ENCODE measurements around the gene AMOTL2.

AMOTL2 gene

GRCh38 chr3:134351427-134351826 lies 22.8 kb downstream of the AMOTL2 start:
- DNase-seq = peak; percentile 9

- peak; percentile 7 for DNase-seq
Observed at GRCh38 chr3:134350861-134351311, 23.4 kb downstream of the AMOTL2 start.

GRCh38 chr3:134350266-134350665 lies 24.0 kb downstream of the AMOTL2 start:
- DNase-seq = peak; percentile 6

- peak; percentile 84 for DNase-seq
Observed at GRCh38 chr3:134348524-134348923, 25.7 kb downstream of the AMOTL2 start.

GRCh38 chr3:134347551-134347950 lies 26.7 kb downstream of the AMOTL2 start:
- no peak for DNase-seq

- DNase-seq = peak; percentile 6
Observed at GRCh38 chr3:134346744-134347143, 27.5 kb downstream of the AMOTL2 start.

- DNase-seq = no peak
Observed at GRCh38 chr3:134345202-134345601, 29.0 kb downstream of the AMOTL2 start.

- DNase-seq = no peak
Observed at GRCh38 chr3:134344560-134344959, 29.7 kb downstream of the AMOTL2 start.

- no peak for DNase-seq
Observed at GRCh38 chr3:134342259-134342658, 32.0 kb downstream of the AMOTL2 start.

GRCh38 chr3:134341389-134341788 lies 32.9 kb downstream of the AMOTL2 start:
- no peak for DNase-seq

- DNase-seq = no peak
Observed at GRCh38 chr3:134340982-134341365, 33.3 kb downstream of the AMOTL2 start.

GRCh38 chr3:134340362-134340981 lies 33.8 kb downstream of the AMOTL2 start:
- DNase-seq = no peak

GRCh38 chr3:134339913-134340312 lies 34.3 kb downstream of the AMOTL2 start:
- no peak for DNase-seq

- DNase-seq = no peak
Observed at GRCh38 chr3:134339331-134339730, 34.9 kb downstream of the AMOTL2 start.

- DNase-seq = no peak
Observed at GRCh38 chr3:134338516-134339261, 35.6 kb downstream of the AMOTL2 start.

GRCh38 chr3:134338201-134338512 lies 36.1 kb downstream of the AMOTL2 start:
- no peak for DNase-seq

- DNase-seq = no peak
Observed at GRCh38 chr3:134337511-134338200, 36.6 kb downstream of the AMOTL2 start.

- DNase-seq = no peak
Observed at GRCh38 chr3:134337071-134337482, 37.2 kb downstream of the AMOTL2 start.

- DNase-seq = peak; percentile 90
Observed at GRCh38 chr3:134336587-134336986, 37.7 kb downstream of the AMOTL2 start.

GRCh38 chr3:134334901-134335280 lies 39.4 kb downstream of the AMOTL2 start:
- no peak for DNase-seq

GRCh38 chr3:134334231-134334900 lies 39.9 kb downstream of the AMOTL2 start:
- DNase-seq = peak; percentile 58

GRCh38 chr3:134333522-134334181 lies 40.6 kb downstream of the AMOTL2 start:
- DNase-seq = peak; percentile 95

- DNase-seq = no peak
Observed at GRCh38 chr3:134332344-134332743, 41.9 kb downstream of the AMOTL2 start.

Measured in EL (cell line).